H1 (cell line): ENCODE results near the gene HSD3B1.

Experiments
- BRCA1 ChIP-seq: IDR thresholded peaks from 2 replicates; pipeline ENCODE4 v1.6.1; 2012; ENCODE audit warnings: low read depth, low read length, improper control_type of control experiment
- EP300 ChIP-seq, 2 experiments: IDR thresholded peaks; 1 replicate in 1 of 2; 2 replicates in 1 of 2; pipeline ENCODE4 v1.6.1; 2011 to 2012; ENCODE audit warnings: low read depth in 2 of 2, low read length in 2 of 2, mild to moderate bottlenecking in 2 of 2, borderline replicate concordance in 1 of 2, inconsistent platforms in 1 of 2, moderate library complexity in 1 of 2
- FOSL1 ChIP-seq: IDR thresholded peaks from 2 replicates; pipeline ENCODE4 v1.6.1; 2011; ENCODE audit warnings: mild to moderate bottlenecking, low read depth, low read length, moderate library complexity; ENCODE audit not compliant: insufficient read depth
- PHF8 ChIP-seq: fragments of 200-600 bp; sonication (generic); conservative IDR thresholded peaks from 2 replicates; pipeline ENCODE4 v1.7.1; 2012; ENCODE audit warnings: low read depth, mild to moderate bottlenecking, inconsistent platforms, low read length, moderate library complexity
- POLR2A ChIP-seq, 2 experiments: IDR thresholded peaks; 1 replicate in 1 of 2; 2 replicates in 1 of 2; pipeline ENCODE4 v1.6.1; 2011; ENCODE audit warnings: low read depth in 2 of 2, low read length in 2 of 2, mild to moderate bottlenecking in 2 of 2; ENCODE audit errors: control extremely low read depth in 1 of 2
- SRF ChIP-seq: IDR thresholded peaks from 2 replicates; pipeline ENCODE4 v1.6.1; 2011; ENCODE audit warnings: mild to moderate bottlenecking, low read depth, low read length, moderate library complexity
- ZNF274 ChIP-seq: IDR thresholded peaks from 2 replicates; pipeline ENCODE4 v1.7.0; 2012; ENCODE audit warnings: low read length, borderline replicate concordance; ENCODE audit errors: extremely low read depth
- TF ChIP-seq, protein P1 (sequence below), 3 experiments: IDR thresholded peaks; 1 replicate in 2 of 3; 2 replicates in 1 of 3; pipeline versions ENCODE4 v1.5.1 to v1.6.1; 2011; ENCODE audit warnings: low read length in 3 of 3, mild to moderate bottlenecking in 3 of 3, inconsistent platforms in 2 of 3, low read depth in 1 of 3, moderate library complexity in 1 of 3; ENCODE audit not compliant: insufficient read depth in 1 of 3; ENCODE audit errors: control extremely low read depth in 1 of 3

DNA sequence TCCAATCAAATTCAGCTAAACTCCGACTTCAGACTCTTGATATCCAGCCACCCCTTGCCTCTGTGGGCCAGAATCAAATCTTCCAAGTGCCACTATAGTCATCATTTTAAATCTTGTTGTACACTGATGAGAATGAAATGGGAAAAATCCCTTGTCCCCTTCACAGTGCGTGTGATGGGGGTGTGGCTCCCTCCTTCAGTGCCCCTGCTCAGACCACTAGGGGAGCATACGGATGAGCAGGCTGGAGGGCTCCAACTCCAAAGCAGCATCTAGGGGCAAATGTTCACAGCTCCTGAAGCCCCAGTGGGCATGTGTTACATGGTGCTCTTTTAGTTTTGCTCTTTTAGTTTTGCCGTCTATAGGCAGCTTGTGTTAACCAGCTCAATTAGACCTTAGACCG, 35.4 kb upstream of the HSD3B1 start:
- TF ChIP-seq SRF = no peak
- no peak for TF ChIP-seq EP300 (IDR thresholded peaks at IDR 0.05; ENCODE audit: borderline replicate concordance in 1 of 2, low read depth in 2 of 2, low read length in 2 of 2)
- TF ChIP-seq ZNF274 = no peak
- no peak for TF ChIP-seq FOSL1
- TF ChIP-seq, protein P1, sequence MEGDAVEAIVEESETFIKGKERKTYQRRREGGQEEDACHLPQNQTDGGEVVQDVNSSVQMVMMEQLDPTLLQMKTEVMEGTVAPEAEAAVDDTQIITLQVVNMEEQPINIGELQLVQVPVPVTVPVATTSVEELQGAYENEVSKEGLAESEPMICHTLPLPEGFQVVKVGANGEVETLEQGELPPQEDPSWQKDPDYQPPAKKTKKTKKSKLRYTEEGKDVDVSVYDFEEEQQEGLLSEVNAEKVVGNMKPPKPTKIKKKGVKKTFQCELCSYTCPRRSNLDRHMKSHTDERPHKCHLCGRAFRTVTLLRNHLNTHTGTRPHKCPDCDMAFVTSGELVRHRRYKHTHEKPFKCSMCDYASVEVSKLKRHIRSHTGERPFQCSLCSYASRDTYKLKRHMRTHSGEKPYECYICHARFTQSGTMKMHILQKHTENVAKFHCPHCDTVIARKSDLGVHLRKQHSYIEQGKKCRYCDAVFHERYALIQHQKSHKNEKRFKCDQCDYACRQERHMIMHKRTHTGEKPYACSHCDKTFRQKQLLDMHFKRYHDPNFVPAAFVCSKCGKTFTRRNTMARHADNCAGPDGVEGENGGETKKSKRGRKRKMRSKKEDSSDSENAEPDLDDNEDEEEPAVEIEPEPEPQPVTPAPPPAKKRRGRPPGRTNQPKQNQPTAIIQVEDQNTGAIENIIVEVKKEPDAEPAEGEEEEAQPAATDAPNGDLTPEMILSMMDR (IDR thresholded peaks at IDR 0.05; ENCODE audit: control extremely low read depth in 1 of 3, insufficient read depth in 1 of 3, low read depth in 1 of 3, low read length in 3 of 3) = peak in 2 of 3 experiments; percentile 11 to 36; a peak in 2 of 4 replicates
- TF ChIP-seq POLR2A (IDR thresholded peaks at IDR 0.05; ENCODE audit: control extremely low read depth in 1 of 2, low read depth in 2 of 2, low read length in 2 of 2) = no peak
- TF ChIP-seq PHF8 = no peak
- no peak for TF ChIP-seq BRCA1
